Activated CD4-positive, CD25-positive, alpha-beta regulatory T cell (primary cell): ENCODE results near the gene SLIT3.
A peak's percentile ranks its signal among the peaks of the same experiment; 100 is the strongest.

Source experiments
- DNase-seq, 4 experiments: peaks; one replicate each; lab custom pipeline; 2025; lab: John Stamatoyannopoulos, UW

The SLIT3 gene

GRCh38 chr5:168992687-168993086 lies 308.3 kb downstream of the SLIT3 start:
- no peak for DNase-seq

GRCh38 chr5:168992016-168992415 lies 308.9 kb downstream of the SLIT3 start:
- DNase-seq, result no peak

- DNase-seq, result no peak
Observed at GRCh38 chr5:168991311-168991710, 309.6 kb downstream of the SLIT3 start.

- no peak for DNase-seq
Observed at GRCh38 chr5:168990679-168991078, 310.3 kb downstream of the SLIT3 start.

- no peak for DNase-seq
Observed at GRCh38 chr5:168989731-168990505, 311.0 kb downstream of the SLIT3 start.

GRCh38 chr5:168988699-168989098 lies 312.2 kb downstream of the SLIT3 start:
- DNase-seq, result no peak

- DNase-seq, result peak in 3 of 4 experiments; percentile 7 to 52 (median 11)
Observed at GRCh38 chr5:168987543-168988300, 313.2 kb downstream of the SLIT3 start.

- no peak for DNase-seq
Observed at GRCh38 chr5:168985454-168985853, 315.5 kb downstream of the SLIT3 start.

- DNase-seq, result no peak
Observed at GRCh38 chr5:168984135-168984675, 316.7 kb downstream of the SLIT3 start.

- no peak for DNase-seq
Observed at GRCh38 chr5:168979135-168979534, 321.8 kb downstream of the SLIT3 start.

- no peak for DNase-seq
Observed at GRCh38 chr5:168978500-168978899, 322.4 kb downstream of the SLIT3 start.

GRCh38 chr5:168978015-168978414 lies 322.9 kb downstream of the SLIT3 start:
- DNase-seq, result no peak

GRCh38 chr5:168976311-168976970 lies 324.5 kb downstream of the SLIT3 start:
- no peak for DNase-seq

- no peak for DNase-seq
Observed at GRCh38 chr5:168975331-168975730, 325.6 kb downstream of the SLIT3 start.

- DNase-seq, result no peak
Observed at GRCh38 chr5:168974082-168974481, 326.9 kb downstream of the SLIT3 start.

GRCh38 chr5:168972731-168973130 lies 328.2 kb downstream of the SLIT3 start:
- DNase-seq, result no peak

- DNase-seq, result no peak
Observed at GRCh38 chr5:168971100-168971499, 329.8 kb downstream of the SLIT3 start.

- no peak for DNase-seq
Observed at GRCh38 chr5:168969326-168969886, 331.5 kb downstream of the SLIT3 start.

GRCh38 chr5:168967882-168968620 lies 332.9 kb downstream of the SLIT3 start:
- DNase-seq, result no peak

GRCh38 chr5:168965638-168966037 lies 335.3 kb downstream of the SLIT3 start:
- no peak for DNase-seq

GRCh38 chr5:168964182-168964581 lies 336.8 kb downstream of the SLIT3 start:
- no peak for DNase-seq
